Measurements from ENCODE around the gene TAF4B. TPM values are rescaled to one million over a fixed set of nuclear protein-coding genes. Genes with fewer than 3 reads are reported as not detected.

Gene TAF4B
- total RNA-seq, 1 experiment from 2014 or later = 15.2 TPM

Other genes starting within 250 kb of the TAF4B start
- gene SS18, start 135.8 kb upstream of the TAF4B start, total RNA-seq (2021) = 73.0 to 79.1 TPM (median 75.6 TPM) in 3 replicates
- gene PSMA8, start 92.6 kb upstream of the TAF4B start, total RNA-seq (2021) = not detected in 3 replicates

Measured in WTC11 (cell line).